Activated CD4-positive, alpha-beta T cell treated with anti-CD3 and anti-CD28 coated beads for 1 hour (primary cell): ENCODE results near the gene CDC42SE2.
"Not testable (repeated sequence)": the region's sequence is repeated elsewhere in the genome, so short reads cannot be mapped to it uniquely, and the experiment has no call there.

Experiments used
- DNase-seq: peaks from one replicate; pipeline ENCODE4 v3.0.0-alpha.2; 2020

The CDC42SE2 gene

DNA sequence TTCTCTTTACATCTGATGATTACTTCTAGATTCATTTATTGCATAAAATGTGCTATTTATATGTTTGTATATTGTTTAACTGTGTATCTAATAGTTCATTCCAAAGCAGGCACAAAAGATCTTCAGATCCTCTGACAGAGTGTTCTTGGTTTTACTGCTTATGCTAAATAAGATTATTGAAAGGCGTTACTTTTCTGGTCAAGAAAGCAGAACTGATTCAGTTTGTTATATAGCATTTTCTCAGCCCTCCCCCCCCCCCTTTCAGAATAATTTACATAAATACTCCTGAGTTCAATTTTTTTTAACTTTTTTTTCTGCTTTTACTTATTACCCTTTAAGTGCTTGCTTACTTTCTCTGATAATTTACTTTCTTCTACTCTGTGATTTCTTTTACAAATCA lies 15.4 kb downstream of the CDC42SE2 start:
- DNase-seq = no peak

DNA sequence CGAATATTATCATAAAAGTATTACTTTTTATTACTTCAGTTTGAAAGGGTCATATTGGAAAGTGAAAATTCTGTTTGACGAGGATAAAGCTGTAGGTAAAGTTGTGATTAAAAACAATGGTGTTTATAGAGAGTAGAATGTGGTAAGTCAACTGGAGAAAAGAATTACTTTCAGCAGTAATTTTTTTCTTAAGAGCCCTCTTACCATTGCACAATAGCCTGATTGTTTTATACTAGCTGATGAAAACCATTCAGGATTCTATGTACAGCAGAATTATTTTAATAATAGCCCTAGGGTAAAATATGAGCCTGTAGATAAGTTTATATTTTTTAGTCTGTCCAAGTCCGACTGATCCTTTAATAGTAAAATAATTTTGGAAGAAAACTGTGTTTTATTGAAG lies 16.6 kb downstream of the CDC42SE2 start:
- no peak for DNase-seq

DNA sequence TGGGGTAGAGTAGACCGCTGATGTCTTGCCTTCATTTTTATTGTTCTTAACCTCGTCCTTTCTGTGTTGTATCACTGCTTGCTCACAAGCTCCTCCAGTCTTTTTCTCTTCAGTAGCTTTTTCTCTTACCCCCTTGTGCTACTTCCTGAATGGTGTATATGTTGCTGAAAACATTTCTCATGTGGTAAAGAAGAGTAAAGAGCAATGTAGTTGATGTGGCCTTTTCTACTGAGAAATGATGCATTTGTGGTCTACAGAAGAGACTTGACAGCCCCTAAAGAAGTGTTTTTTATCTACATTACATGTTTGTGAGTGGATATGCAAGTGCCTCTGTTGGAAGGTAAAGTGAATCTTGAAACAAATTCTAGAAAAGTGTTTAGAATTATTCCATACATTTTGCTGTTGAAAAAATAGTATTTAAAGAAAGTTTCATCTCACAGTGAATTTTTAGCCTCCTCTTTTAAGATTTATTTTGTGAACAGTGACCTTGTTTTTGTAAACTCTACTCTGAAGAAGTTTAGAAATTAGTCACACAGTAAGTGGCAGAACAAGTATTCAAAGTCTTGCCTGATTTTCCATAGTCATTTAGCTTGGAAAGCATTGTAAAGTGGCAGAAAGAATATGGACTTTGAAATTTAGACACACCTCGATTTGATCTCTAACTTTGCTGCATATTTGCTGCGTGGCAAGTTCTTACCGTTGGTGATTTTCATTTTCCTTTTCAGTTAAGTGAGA lies 17.4 kb downstream of the CDC42SE2 start:
- DNase-seq = no peak

DNA sequence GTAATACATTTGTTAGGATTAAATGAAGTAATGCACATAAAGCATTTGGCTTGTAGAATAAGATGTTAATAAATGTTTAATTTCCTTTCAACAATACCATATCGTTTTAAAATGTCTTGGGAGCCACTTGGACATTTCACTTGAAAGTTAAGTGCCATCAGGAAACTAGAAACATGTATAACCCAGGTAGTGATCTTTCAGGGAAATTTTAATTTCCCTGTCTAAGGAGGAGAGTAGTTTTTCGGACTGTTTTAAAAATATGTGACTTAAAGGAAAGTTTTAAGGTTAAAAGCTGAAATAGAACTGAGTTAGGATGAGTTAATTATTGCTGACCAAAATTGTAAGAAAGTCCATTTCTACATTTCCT lies 18.0 kb downstream of the CDC42SE2 start:
- DNase-seq = no peak

GRCh38 chr5:131282235-131282634 lies 18.4 kb downstream of the CDC42SE2 start:
- no peak for DNase-seq

DNA sequence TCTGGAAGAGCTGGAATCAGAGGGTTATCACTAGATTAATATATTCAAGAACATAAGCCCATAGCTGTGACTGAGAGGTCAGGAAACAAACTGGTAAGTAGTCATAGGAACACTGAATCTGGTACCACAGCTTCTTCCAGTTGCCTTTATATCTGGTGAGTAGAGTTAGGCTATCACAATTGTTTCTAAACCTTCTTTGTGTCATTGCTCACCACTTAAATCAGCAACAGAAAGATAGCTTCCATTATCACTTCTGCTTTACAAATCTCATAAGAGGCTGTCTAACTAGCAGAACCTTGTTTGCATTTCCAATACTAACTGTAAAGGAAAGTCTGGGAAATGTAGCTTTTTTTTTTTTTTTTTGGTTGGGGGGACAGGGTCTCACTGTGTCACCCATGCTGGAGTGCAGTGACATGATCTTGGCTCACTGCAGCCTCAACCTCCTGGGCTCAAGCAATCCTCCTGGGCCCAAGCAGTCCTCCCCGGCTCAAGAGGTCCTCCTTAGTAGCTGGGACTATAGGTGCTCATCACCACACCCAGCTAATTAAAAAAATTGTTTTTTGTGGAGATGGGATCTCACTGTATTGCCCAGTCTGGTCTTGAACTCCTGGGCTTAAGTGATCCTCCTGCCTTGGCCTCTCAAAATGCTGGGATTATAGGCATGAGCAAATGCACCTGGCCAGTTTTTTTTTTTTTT lies 22.0 kb downstream of the CDC42SE2 start:
- DNase-seq = no peak

DNA sequence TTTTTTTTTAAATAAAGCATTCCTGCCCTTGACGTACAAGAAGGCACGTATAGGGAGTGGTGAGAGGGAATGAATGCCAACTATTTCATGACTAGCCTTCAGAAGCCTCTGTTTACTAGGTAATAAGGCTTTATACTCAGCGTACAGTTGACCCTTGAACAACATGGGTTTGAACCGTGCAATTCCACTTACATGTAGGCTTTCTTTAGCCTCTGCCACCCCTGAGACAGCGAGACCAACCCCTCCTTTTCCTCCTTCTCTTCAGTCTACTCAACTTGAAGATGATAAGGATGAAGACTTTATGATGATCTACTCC lies 22.5 kb downstream of the CDC42SE2 start:
- DNase-seq = no peak

- DNase-seq = no peak
These were observed 24.5 kb downstream of the CDC42SE2 start for GRCh38 chr5:131288328-131288727.

DNA sequence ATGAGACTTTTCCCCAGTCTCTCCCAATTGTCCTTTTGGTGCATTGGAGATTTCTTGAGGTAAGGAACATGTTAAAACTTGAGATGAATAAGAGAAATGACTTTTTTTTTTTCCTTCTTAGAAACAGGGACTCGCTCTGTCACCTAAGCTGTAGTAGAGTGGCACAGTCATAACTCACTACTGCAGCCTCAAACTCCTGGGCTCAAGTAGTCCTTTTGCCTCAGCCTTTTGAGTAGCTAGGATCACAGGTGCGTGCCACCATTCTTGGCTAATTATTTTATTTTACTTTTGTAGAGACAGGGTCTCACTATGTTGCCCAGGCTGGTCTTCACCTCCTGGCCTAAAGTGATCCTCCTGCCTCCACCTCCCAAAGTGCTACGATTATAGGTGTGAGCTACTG lies 25.9 kb downstream of the CDC42SE2 start:
- no peak for DNase-seq

DNA sequence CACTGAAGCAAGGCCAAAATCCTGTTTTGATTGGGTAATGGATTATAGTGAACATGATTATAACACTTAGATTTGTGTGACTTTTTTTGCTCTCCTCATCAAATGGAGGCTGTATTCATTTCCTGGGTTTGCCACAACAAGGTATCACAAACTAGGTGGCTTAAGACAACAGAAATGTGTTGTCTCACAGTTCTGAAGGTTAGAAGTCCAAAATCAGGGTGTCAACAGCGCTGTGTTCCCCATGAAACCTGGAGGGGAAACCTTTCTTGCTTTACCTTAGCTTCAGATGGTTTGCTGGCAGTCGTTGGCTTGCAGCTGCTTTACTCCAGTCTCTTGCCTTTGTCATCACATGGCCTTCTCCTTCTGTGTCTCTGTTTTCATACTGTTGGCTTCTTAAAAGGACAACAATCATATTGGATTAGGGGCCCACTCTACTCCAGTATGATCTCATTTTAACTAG lies 32.4 kb downstream of the CDC42SE2 start:
- no peak for DNase-seq

DNA sequence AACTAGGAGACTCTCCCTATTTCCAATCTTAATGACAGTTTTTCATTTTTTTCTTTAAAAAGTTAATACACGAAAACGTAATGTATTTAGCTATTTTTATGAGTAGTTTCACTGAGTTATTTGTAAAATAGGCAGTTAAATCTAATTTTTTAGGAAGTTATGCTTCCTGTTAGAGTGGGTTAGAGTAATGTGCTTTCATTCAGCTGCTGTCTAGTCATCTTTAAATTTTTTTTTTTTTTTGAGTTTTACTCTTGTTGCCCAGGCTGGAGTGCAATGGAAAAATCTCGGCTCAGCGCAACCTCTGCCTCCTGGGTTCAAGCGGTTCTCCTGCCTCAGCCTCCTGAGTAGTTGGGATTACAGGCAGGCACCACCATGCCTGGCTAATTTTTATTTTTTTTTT lies 34.0 kb downstream of the CDC42SE2 start:
- DNase-seq = no peak

GRCh38 chr5:131299465-131299864 lies 35.6 kb downstream of the CDC42SE2 start:
- no peak for DNase-seq

GRCh38 chr5:131302506-131302905 lies 38.7 kb downstream of the CDC42SE2 start:
- no peak for DNase-seq

- DNase-seq = no peak
These were observed 39.7 kb downstream of the CDC42SE2 start for GRCh38 chr5:131303537-131303936.

DNA sequence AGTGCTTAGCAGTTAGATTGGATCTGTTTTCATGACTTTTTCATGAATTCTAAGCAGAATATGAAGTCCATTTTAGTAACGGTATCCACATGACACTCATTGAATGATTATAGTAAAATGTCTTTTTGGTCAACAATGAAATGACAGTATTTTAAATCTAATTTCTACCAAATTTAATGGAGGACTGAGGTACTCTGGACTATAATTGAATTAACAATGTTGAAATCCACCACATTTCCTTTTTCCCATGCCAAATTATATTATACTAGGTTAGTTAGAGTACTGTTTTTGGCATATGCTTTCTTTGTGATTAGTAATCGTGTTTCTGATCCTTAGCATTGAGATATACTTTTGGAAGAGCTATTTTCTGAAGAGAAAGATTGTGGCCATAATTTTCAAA lies 40.6 kb downstream of the CDC42SE2 start:
- DNase-seq = no peak

DNA sequence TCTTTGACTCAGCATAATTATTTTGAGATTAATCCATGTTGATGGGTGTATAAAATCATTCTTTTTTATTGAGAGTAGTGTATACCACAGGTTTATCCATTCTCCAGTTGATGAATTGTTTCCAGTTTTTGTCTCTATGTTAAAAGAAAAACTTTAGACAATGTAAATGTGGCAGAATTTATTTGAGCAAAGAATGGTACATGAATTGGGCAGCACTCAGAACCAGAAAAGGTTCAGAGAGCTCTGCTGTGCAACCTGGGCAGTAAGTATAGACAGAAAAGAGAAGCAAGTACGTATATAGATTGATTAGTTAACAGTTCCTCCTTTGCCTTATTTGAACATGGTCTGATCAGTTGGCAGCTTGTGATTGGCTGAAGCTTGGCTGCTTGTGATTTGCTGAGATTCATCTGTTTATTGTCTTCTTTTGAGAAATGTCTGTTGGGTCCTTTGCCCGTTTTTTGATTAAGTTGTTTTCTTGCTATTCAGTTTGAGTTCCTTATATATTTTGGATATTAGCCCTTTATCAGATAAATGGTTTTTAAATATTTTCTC lies 41.4 kb downstream of the CDC42SE2 start:
- DNase-seq = no peak

- no peak for DNase-seq
These were observed 42.1 kb downstream of the CDC42SE2 start for GRCh38 chr5:131305906-131306305.

- not testable (repeated sequence) for DNase-seq
These were observed 48.5 kb downstream of the CDC42SE2 start for GRCh38 chr5:131312235-131312772.

DNA sequence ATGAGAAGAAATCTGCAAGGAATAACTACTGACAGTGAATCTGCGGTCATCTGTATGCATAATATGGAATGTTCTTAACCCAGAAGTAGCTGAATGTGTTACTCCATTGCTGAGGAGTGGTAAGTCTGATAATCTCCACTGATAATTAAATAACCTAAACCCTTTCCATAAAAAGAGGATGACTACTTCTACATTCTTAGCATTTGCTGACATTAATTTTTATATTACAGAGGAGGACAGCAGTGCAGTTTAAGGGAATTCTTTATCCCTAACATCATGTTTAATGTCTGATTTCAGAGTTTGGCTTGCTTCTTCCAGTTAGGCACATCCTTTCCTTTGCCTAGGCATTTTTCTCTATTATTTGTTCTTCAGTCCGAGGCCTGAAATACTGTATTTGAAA lies 52.2 kb downstream of the CDC42SE2 start:
- no peak for DNase-seq

GRCh38 chr5:131316822-131317221 lies 53.0 kb downstream of the CDC42SE2 start:
- no peak for DNase-seq

DNA sequence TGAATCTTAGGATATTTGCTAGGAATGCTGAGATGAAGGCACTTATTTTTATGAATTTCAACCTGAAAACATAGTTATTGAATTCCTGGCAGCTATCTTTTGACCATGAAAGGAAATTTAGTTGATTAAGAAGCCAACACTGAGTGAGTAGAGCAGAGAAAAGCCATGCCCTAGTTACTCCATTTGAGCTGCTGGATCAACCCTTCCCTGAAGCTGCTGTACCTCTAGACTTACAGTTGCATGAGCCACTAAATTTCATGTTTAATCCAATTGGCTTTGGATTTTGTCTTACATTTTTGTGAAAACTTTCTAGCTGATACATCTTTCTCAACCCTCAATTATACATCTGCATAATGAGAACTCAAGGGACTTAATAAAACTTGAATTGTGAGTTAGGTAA lies 54.6 kb downstream of the CDC42SE2 start:
- no peak for DNase-seq

GRCh38 chr5:131321066-131321465 lies 57.2 kb downstream of the CDC42SE2 start:
- DNase-seq = no peak

DNA sequence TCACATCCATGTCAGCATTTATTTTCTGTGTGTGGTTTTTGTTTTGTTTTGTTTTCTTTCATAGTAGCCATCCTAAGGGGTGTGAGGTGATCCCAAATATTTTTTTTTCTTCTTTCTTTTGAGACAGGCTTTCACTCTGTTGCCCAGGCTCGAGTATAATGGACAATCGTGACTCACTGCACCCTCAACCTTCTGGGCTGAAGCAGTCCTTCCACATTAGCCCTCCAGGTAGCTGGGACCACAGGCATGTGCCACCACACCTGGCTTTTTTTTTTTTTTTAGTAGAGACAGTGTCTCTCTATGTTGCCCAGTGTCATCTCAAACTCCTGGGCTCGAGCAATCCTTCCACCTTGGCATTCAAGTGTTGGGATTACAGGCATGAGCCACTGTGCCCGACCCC lies 59.1 kb downstream of the CDC42SE2 start:
- DNase-seq = no peak

- DNase-seq = no peak
These were observed 59.5 kb downstream of the CDC42SE2 start for GRCh38 chr5:131323378-131323777.
